Natural killer cell (primary cell): Measurements from ENCODE around the gene HAUS7. TPM values are rescaled to one million over a fixed set of nuclear protein-coding genes. Genes with fewer than 3 reads are reported as not detected.

Source experiments
- ATAC-seq, 3 donors: fragments of 150-1000 bp in 2 of 3; fragments of 200-7000 bp in 1 of 3; cut with Tn5 transposase; 1 replicate in 1 of 3; 2 replicates in 2 of 3; pipeline ENCODE4 v1.10.0; 2021; ENCODE audit warnings: mild to moderate bottlenecking in 2 of 3, moderate library complexity in 2 of 3
- DNase-seq, 2 donors: peaks; one replicate each; pipeline versions ENCODE4 v3.0.0 to v3.0.0-alpha.2; 2013 to 2021; ENCODE audit warnings: mixed read lengths in 1 of 2
- H3K27ac ChIP-seq: one replicate; pipeline ENCODE4 v1.5.1; 2013; ENCODE audit warnings: mild to moderate bottlenecking, low read length
- H3K27me3 ChIP-seq: one replicate; pipeline ENCODE4 v1.6.1; 2013; ENCODE audit warnings: low read length; ENCODE audit not compliant: control insufficient read depth, insufficient read depth
- H3K36me3 ChIP-seq: one replicate; pipeline ENCODE4 v1.6.1; 2013; ENCODE audit warnings: low read length; ENCODE audit not compliant: control insufficient read depth, insufficient read depth
- H3K4me1 ChIP-seq: one replicate; pipeline ENCODE4 v1.6.1; 2013; ENCODE audit warnings: low read length; ENCODE audit not compliant: control insufficient read depth, insufficient read depth
- H3K4me3 ChIP-seq: one replicate; pipeline ENCODE4 v1.5.1; 2013; ENCODE audit warnings: low read length
- H3K9me3 ChIP-seq: one replicate; pipeline ENCODE4 v1.6.1; 2013; ENCODE audit warnings: low read length; ENCODE audit not compliant: control insufficient read depth, insufficient read depth
- H3K27ac Mint-ChIP-seq, 2 donors: one replicate each; pipeline ENCODE4 v1.8.0; 2022; ENCODE audit warnings: mild to moderate bottlenecking in 2 of 2, mixed read lengths in 2 of 2, moderate library complexity in 1 of 2
- H3K27me3 Mint-ChIP-seq, 2 donors: one replicate each; pipeline ENCODE4 v1.8.0; 2022; ENCODE audit warnings: low read depth in 2 of 2, mixed read lengths in 2 of 2
- H3K36me3 Mint-ChIP-seq: one replicate; pipeline ENCODE4 v1.8.0; 2022; ENCODE audit warnings: mixed read lengths
- H3K4me1 Mint-ChIP-seq, 2 donors: one replicate each; pipeline ENCODE4 v1.8.0; 2022; ENCODE audit warnings: mixed read lengths in 2 of 2
- H3K4me3 Mint-ChIP-seq: one replicate; pipeline ENCODE4 v1.8.0; 2022; ENCODE audit warnings: mild to moderate bottlenecking, moderate library complexity, mixed read lengths
- H3K9me3 Mint-ChIP-seq, 2 donors: one replicate each; pipeline ENCODE4 v1.8.0; 2022; ENCODE audit warnings: mixed read lengths in 2 of 2
- WGBS: methylation state at CpG from one replicate; pipeline ENCODE4 v1.1.7; 2013; ENCODE audit warnings: missing lambda C conversion rate; ENCODE audit not compliant: insufficient coverage; 5-methylcytosine and 5-hydroxymethylcytosine counted together
- intact Hi-C: fragments of 100-400 bp; cut with micrococcal nuclease; formaldehyde crosslinking; loops from one replicate; pipeline ENCODE4 v1.14.2; 2022
- total RNA-seq, 4 donors: library from RNA; stranded (reverse); fragments of 120-200 nt in 1 of 4; gene quantifications; one replicate each; pipeline versions ENCODE4 v1.2.3 to v1.2.4, GENCODE V29; 2013 to 2022
- TF ChIP-seq, protein P1 (sequence below): fragments of 200-600 bp; IDR thresholded peaks from one replicate; pipeline ENCODE4 v1.8.0; 2022; ENCODE audit warnings: antibody characterized with exemption

The HAUS7 gene
- total RNA-seq, 3 donors from 2014 or later (not counting 1 experiment from before 2014, with no cell fraction given) = 27.4 to 33.1 (median 31.9) TPM

- Histone ChIP-seq H3K4me3 (no peak overlapping the region), H3K9me3 (no peaks in the 10 kb centered on the region), H3K27me3 (no peaks in the 10 kb centered on the region), H3K27ac (no peak overlapping the region), H3K36me3 (no peaks in the 10 kb centered on the region), H3K4me1 (peaks cover 4% of the 10 kb centered on the region)
- H3K27me3 Mint-ChIP-seq = peaks cover 0 to 2% of the 10 kb centered on the region in 2 donors
- no peak overlapping the region for H3K27ac Mint-ChIP-seq
- intact Hi-C loops = no loop called here
- no peak for DNase-seq
- ATAC-seq = no peak
- no peaks in the 10 kb centered on the region for H3K9me3 Mint-ChIP-seq
- TF ChIP-seq, protein P1, sequence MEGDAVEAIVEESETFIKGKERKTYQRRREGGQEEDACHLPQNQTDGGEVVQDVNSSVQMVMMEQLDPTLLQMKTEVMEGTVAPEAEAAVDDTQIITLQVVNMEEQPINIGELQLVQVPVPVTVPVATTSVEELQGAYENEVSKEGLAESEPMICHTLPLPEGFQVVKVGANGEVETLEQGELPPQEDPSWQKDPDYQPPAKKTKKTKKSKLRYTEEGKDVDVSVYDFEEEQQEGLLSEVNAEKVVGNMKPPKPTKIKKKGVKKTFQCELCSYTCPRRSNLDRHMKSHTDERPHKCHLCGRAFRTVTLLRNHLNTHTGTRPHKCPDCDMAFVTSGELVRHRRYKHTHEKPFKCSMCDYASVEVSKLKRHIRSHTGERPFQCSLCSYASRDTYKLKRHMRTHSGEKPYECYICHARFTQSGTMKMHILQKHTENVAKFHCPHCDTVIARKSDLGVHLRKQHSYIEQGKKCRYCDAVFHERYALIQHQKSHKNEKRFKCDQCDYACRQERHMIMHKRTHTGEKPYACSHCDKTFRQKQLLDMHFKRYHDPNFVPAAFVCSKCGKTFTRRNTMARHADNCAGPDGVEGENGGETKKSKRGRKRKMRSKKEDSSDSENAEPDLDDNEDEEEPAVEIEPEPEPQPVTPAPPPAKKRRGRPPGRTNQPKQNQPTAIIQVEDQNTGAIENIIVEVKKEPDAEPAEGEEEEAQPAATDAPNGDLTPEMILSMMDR = no peak
- peaks cover 0 to 3% of the 10 kb centered on the region in 2 donors for H3K4me1 Mint-ChIP-seq
- H3K36me3 Mint-ChIP-seq = no peaks in the 10 kb centered on the region
- 83% methylated on average over 9 of the region's 10 CpGs for WGBS
- no peak overlapping the region for H3K4me3 Mint-ChIP-seq
These were observed 21.1 kb upstream of the HAUS7 start for GRCh38 chrX:153491351-153491914.

DNA sequence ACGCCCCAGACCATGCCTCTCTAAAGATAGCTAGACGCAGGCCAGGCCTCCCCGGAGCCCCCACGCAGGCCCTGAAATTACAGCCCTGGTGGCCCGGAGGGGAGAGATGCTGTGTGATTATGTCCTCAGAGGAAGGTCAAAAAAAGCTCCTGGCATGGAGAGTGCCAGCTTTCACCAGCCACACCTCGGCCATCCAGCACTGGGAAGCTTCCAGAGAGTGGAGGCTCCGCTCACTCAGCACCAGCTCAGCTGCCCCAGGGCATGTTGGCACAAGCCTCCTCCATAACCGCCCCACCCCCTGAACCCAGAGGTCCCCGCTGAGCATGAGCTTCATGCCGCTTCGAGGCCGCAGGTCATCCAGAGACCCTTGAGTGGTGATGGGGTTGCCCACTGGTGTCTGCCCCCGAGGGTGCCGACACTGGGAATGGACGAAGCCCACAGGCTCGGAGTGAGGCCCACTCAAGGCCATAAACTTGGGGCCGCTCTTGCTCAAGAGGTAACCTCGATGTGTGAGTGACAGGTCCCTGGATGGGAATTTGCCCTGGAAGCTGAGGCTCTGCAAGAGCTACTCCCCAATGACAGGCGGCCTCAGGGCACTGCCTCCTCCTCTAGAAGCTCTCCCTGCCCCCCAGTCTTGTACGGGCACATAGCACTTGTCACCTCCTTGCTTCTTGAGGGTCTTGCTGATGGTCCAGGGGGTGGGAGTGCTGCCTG is 20.0 kb upstream of the HAUS7 start:
- Mint-ChIP-seq H3K27ac (no peak overlapping the region), H3K36me3 (no peaks in the 10 kb centered on the region), H3K4me3 (no peak overlapping the region), H3K9me3 (no peaks in the 10 kb centered on the region), H3K4me1 (peaks cover 0 to 3% of the 10 kb centered on the region in 2 donors), H3K27me3 (no peaks in the 10 kb centered on the region)
- no peak overlapping the region for H3K4me3 ChIP-seq
- no peaks in the 10 kb centered on the region for H3K36me3 ChIP-seq
- 88% methylated on average over 17 of the region's 20 CpGs for WGBS
- H3K4me1 ChIP-seq = peaks cover 4% of the 10 kb centered on the region
- TF ChIP-seq, protein P1 = no peak
- no peak for ATAC-seq
- intact Hi-C loops = no loop called here
- H3K27ac ChIP-seq = no peak overlapping the region
- no peak for DNase-seq
- H3K9me3 ChIP-seq = no peaks in the 10 kb centered on the region
- H3K27me3 ChIP-seq = no peaks in the 10 kb centered on the region

DNA sequence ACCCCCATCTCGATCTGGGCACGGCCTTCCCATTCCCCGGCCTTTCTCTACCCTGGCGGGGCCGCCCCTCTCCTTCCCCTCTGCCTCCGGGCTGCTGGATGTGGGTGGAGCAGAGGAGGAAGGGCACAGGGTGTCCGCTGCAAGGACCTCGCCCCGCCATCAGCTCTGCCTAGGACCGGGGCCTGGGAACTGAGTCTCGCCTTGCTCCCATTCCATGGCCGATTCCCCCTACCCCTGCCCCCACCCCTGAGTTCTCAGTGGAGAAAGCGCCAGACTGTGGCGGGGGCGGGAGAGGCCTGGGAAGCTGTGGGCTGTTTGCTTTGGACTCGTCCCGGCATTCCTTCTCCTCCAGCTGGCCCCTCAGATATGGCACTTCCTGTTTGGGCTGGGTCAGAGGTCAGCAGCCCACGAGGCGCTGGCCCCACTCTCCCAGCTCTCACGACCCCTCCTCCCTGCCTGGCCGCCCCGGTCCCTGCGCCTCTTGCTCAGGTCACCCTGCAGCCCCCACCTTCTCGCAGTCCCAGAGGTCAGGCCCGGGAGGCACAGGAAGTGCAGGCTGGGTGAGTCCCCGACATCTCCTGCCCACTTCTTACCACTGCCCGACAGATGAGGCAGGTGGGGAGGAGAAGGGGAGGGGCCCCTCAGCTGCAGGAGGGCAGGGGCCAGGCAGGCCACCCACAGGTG is 18.0 kb upstream of the HAUS7 start:
- H3K27ac Mint-ChIP-seq = no peak overlapping the region
- no peaks in the 10 kb centered on the region for H3K27me3 Mint-ChIP-seq
- Histone ChIP-seq H3K27ac (no peak overlapping the region), H3K27me3 (no peaks in the 10 kb centered on the region), H3K9me3 (no peaks in the 10 kb centered on the region), H3K4me3 (no peak overlapping the region), H3K36me3 (no peaks in the 10 kb centered on the region), H3K4me1 (peaks cover 4% of the 10 kb centered on the region)
- H3K36me3 Mint-ChIP-seq = no peaks in the 10 kb centered on the region
- 77% methylated on average over 12 of the region's 27 CpGs for WGBS
- ATAC-seq (no peak), DNase-seq (no peak)
- H3K9me3 Mint-ChIP-seq = no peaks in the 10 kb centered on the region
- no peak overlapping the region for H3K4me3 Mint-ChIP-seq
- intact Hi-C loops = no loop called here
- TF ChIP-seq, protein P1 = no peak
- H3K4me1 Mint-ChIP-seq = no peaks in the 10 kb centered on the region
